H9 (cell line): Measurements from ENCODE around the gene CASK. TPM values are rescaled to one million over a fixed set of nuclear protein-coding genes. Genes with fewer than 3 reads are reported as not detected.

Experiments used
- DNase-seq: peaks from one replicate; pipeline ENCODE4 v3.0.0-alpha.2; 2017
- H2AFZ ChIP-seq: one replicate; pipeline ENCODE4 v1.6.1; 2013; ENCODE audit warnings: mild to moderate bottlenecking, low read length, control low read depth, moderate library complexity
- H2AK5ac ChIP-seq: 2 replicates; pipeline ENCODE4 v1.6.1; 2013; ENCODE audit warnings: low read length, control low read depth, mixed read lengths; ENCODE audit not compliant: insufficient read length
- H2BK120ac ChIP-seq: one replicate; pipeline ENCODE4 v1.6.1; 2013; ENCODE audit warnings: low read depth, mild to moderate bottlenecking, low read length, control low read depth, inconsistent platforms; ENCODE audit not compliant: poor library complexity, severe bottlenecking
- H2BK12ac ChIP-seq: 2 replicates; pipeline ENCODE4 v1.6.1; 2013; ENCODE audit warnings: low read length, control low read depth, mixed read lengths, low read depth; ENCODE audit not compliant: insufficient read length
- H2BK15ac ChIP-seq: 2 replicates; pipeline ENCODE4 v1.6.1; 2013; ENCODE audit warnings: low read depth, low read length, control low read depth
- H2BK20ac ChIP-seq: one replicate; pipeline ENCODE4 v1.6.1; 2013; ENCODE audit warnings: low read depth, mild to moderate bottlenecking, low read length, control low read depth, inconsistent platforms; ENCODE audit not compliant: poor library complexity, severe bottlenecking
- H2BK5ac ChIP-seq: 2 replicates; pipeline ENCODE4 v1.6.1; 2013; ENCODE audit warnings: low read length, control low read depth, mixed read lengths; ENCODE audit not compliant: insufficient read length
- H3K14ac ChIP-seq: 2 replicates; pipeline ENCODE4 v1.6.1; 2013; ENCODE audit warnings: low read length, control low read depth; ENCODE audit not compliant: insufficient read depth
- H3K18ac ChIP-seq: 2 replicates; pipeline ENCODE4 v1.6.1; 2013; ENCODE audit warnings: low read depth, mild to moderate bottlenecking, mixed read lengths, low read length, control low read depth; ENCODE audit not compliant: insufficient read length
- H3K23ac ChIP-seq: 2 replicates; pipeline ENCODE4 v1.6.1; 2013; ENCODE audit warnings: low read length, control low read depth, mixed read lengths, low read depth; ENCODE audit not compliant: insufficient read length
- H3K23me2 ChIP-seq: 2 replicates; pipeline ENCODE4 v1.6.1; 2013; ENCODE audit warnings: low read depth, mild to moderate bottlenecking, mixed read lengths, low read length, control low read depth; ENCODE audit not compliant: insufficient read length, poor library complexity, severe bottlenecking
- H3K27ac ChIP-seq: 2 replicates; pipeline ENCODE4 v1.5.1; 2013; ENCODE audit warnings: low read length, control low read depth, mixed read lengths, low read depth; ENCODE audit not compliant: insufficient read length
- H3K27me3 ChIP-seq: 2 replicates; pipeline ENCODE4 v1.6.1; 2013; ENCODE audit warnings: low read length, control low read depth, inconsistent platforms; ENCODE audit not compliant: insufficient read depth
- H3K4ac ChIP-seq: 2 replicates; pipeline ENCODE4 v1.6.1; 2013; ENCODE audit warnings: low read depth, mild to moderate bottlenecking, control low read depth, inconsistent platforms, low read length, moderate library complexity
- H3K4me1 ChIP-seq: 2 replicates; pipeline ENCODE4 v1.6.1; 2013; ENCODE audit warnings: low read length, control low read depth, inconsistent platforms; ENCODE audit not compliant: insufficient read depth
- H3K4me2 ChIP-seq: 2 replicates; pipeline ENCODE4 v1.6.1; 2013; ENCODE audit warnings: low read length, control low read depth, mixed read lengths; ENCODE audit not compliant: insufficient read length, insufficient read depth
- H3K56ac ChIP-seq: 2 replicates; pipeline ENCODE4 v1.6.1; 2013; ENCODE audit warnings: low read depth, mild to moderate bottlenecking, mixed read lengths, low read length, control low read depth; ENCODE audit not compliant: insufficient read length
- H3K79me1 ChIP-seq: 2 replicates; pipeline ENCODE4 v1.6.1; 2013; ENCODE audit warnings: low read depth, mild to moderate bottlenecking, moderate library complexity, low read length, control low read depth, inconsistent platforms; ENCODE audit not compliant: insufficient read depth, poor library complexity, severe bottlenecking
- H3K79me2 ChIP-seq: 2 replicates; pipeline ENCODE4 v1.6.1; 2013; ENCODE audit warnings: low read length, control low read depth, inconsistent platforms; ENCODE audit not compliant: insufficient read depth
- H3K9ac ChIP-seq: 2 replicates; pipeline ENCODE4 v1.6.1; 2013; ENCODE audit warnings: low read length, control low read depth, mixed read lengths; ENCODE audit not compliant: insufficient read length; ENCODE audit errors: extremely low read depth
- H3K9me3 ChIP-seq: one replicate; pipeline ENCODE4 v1.6.1; 2013; ENCODE audit warnings: low read depth, low read length, inconsistent platforms; ENCODE audit not compliant: control insufficient read depth
- H3T11ph ChIP-seq: one replicate; pipeline ENCODE4 v1.6.1; 2013; ENCODE audit warnings: mild to moderate bottlenecking, low read length, control low read depth, inconsistent platforms
- H4K20me1 ChIP-seq: one replicate; pipeline ENCODE4 v1.6.1; 2013; ENCODE audit not compliant: control insufficient read depth, insufficient read length, insufficient read depth
- H4K5ac ChIP-seq: 2 replicates; pipeline ENCODE4 v1.6.1; 2013; ENCODE audit warnings: low read depth, mild to moderate bottlenecking, mixed read lengths, low read length, control low read depth; ENCODE audit not compliant: insufficient read length
- H4K8ac ChIP-seq: replicated peaks from 2 replicates; pipeline ENCODE4 v1.6.1; 2013; ENCODE audit warnings: low read length, control low read depth, mixed read lengths, low read depth; ENCODE audit not compliant: insufficient read length
- H4K91ac ChIP-seq: 2 replicates; pipeline ENCODE4 v1.6.1; 2013; ENCODE audit warnings: low read depth, mild to moderate bottlenecking, moderate library complexity, mixed read lengths, low read length, control low read depth; ENCODE audit not compliant: insufficient read length
- H3K27ac Mint-ChIP-seq, 3 experiments: 2 replicates in 2 of 3; 3 replicates in 1 of 3; pipeline ENCODE4 v1.8.0; 2020 to 2021; ENCODE audit warnings: mixed read lengths in 3 of 3, mild to moderate bottlenecking in 1 of 3, moderate library complexity in 1 of 3
- H3K27me3 Mint-ChIP-seq: 2 replicates; pipeline ENCODE4 v1.8.0; 2021; ENCODE audit warnings: low read depth, mild to moderate bottlenecking, moderate library complexity, mixed read lengths
- H3K36me3 Mint-ChIP-seq, 3 experiments: 2 replicates in 2 of 3; 3 replicates in 1 of 3; pipeline ENCODE4 v1.8.0; 2020 to 2021; ENCODE audit warnings: low read depth in 3 of 3, mixed read lengths in 3 of 3; ENCODE audit not compliant: insufficient read depth in 1 of 3
- H3K4me1 Mint-ChIP-seq, 2 experiments: 2 replicates each; pipeline ENCODE4 v1.8.0; 2020; ENCODE audit warnings: mixed read lengths in 2 of 2
- H3K4me3 Mint-ChIP-seq, 2 experiments: 2 replicates in 1 of 2; 3 replicates in 1 of 2; pipeline ENCODE4 v1.8.0; 2020 to 2021; ENCODE audit warnings: mild to moderate bottlenecking in 2 of 2, mixed read lengths in 2 of 2, moderate library complexity in 1 of 2
- H3K9me3 Mint-ChIP-seq, 2 experiments: 2 replicates in 1 of 2; 3 replicates in 1 of 2; pipeline ENCODE4 v1.8.0; 2020; ENCODE audit warnings: mild to moderate bottlenecking in 2 of 2, mixed read lengths in 2 of 2, moderate library complexity in 1 of 2
- WGBS: extraction: QIAGEN DNeasy Blood & Tissue Kit; methylation state at CpG from one replicate; pipeline ENCODE4 v1.1.7; 2013; ENCODE audit warnings: missing lambda C conversion rate, low lambda C conversion rate, mixed read lengths; ENCODE audit not compliant: insufficient read length; ENCODE audit errors: extremely low coverage; 5-methylcytosine and 5-hydroxymethylcytosine counted together
- total RNA-seq: library from RNA; stranded (reverse); gene quantifications from 2 replicates; pipeline ENCODE4 v1.2.1, GENCODE V29; 2021
- TF ChIP-seq, protein P1 (sequence below): fragments of 200-600 bp; sonication (generic); conservative IDR thresholded peaks from 3 replicates; pipeline ENCODE4 v1.8.0; 2021; ENCODE audit warnings: antibody characterized with exemption, mild to moderate bottlenecking

Gene CASK
- total RNA-seq, 1 experiment from 2014 or later: 44.1 TPM

DNA sequence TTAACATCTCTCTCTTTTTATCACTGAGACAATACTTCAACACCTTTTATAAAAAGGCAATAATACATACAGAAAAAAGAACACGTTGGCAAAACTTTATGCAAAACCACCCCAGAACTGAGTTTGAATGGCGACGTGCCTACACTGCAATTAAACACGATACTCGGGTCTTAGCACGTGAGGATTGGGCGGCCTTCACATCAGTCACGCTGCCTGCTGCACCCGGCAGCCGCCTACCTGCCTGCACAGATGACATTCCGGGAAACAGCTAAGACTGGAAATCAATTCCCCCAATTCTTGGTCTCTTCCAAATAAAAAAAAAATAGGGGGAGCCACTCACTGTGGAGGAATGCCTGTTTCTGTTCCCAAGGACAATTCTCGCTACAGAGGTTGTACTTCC lies 408.0 kb downstream of the CASK start:
- DNase-seq: no peak
- H2BK5ac ChIP-seq: no peak overlapping the region
- no peak overlapping the region for H3K9ac ChIP-seq
- H3K27me3 ChIP-seq: no peaks in the 10 kb centered on the region
- no peak overlapping the region for H3K23ac ChIP-seq
- H3K79me1 ChIP-seq: no peaks in the 10 kb centered on the region
- no peak overlapping the region for H4K8ac ChIP-seq
- no peak overlapping the region for H2BK15ac ChIP-seq
- H2BK20ac ChIP-seq: no peak overlapping the region
- H3K4me2 ChIP-seq: no peak overlapping the region
- no peak overlapping the region for H3T11ph ChIP-seq
- no CpG with 5 or more reads among the region's 12 CpGs for WGBS
- no peak overlapping the region for H2BK12ac ChIP-seq
- H4K20me1 ChIP-seq: no peaks in the 10 kb centered on the region
- peaks cover 42 to 64% of the 10 kb centered on the region in 2 experiments for H3K9me3 Mint-ChIP-seq
- no peak overlapping the region for H3K27ac Mint-ChIP-seq
- peaks cover 15 to 32% of the 10 kb centered on the region in 2 experiments for H3K4me1 Mint-ChIP-seq
- no peaks in the 10 kb centered on the region for H3K79me2 ChIP-seq
- no peak overlapping the region for H3K27ac ChIP-seq
- H3K56ac ChIP-seq: no peak overlapping the region
- H4K5ac ChIP-seq: no peak overlapping the region
- H3K18ac ChIP-seq: no peak overlapping the region
- H3K14ac ChIP-seq: no peak overlapping the region
- no peaks in the 10 kb centered on the region for H3K9me3 ChIP-seq
- H2BK120ac ChIP-seq: no peak overlapping the region
- peaks cover 3% of the 10 kb centered on the region; the same call in 1 of the 2 replicates for H3K4me1 ChIP-seq
- TF ChIP-seq, protein P1, sequence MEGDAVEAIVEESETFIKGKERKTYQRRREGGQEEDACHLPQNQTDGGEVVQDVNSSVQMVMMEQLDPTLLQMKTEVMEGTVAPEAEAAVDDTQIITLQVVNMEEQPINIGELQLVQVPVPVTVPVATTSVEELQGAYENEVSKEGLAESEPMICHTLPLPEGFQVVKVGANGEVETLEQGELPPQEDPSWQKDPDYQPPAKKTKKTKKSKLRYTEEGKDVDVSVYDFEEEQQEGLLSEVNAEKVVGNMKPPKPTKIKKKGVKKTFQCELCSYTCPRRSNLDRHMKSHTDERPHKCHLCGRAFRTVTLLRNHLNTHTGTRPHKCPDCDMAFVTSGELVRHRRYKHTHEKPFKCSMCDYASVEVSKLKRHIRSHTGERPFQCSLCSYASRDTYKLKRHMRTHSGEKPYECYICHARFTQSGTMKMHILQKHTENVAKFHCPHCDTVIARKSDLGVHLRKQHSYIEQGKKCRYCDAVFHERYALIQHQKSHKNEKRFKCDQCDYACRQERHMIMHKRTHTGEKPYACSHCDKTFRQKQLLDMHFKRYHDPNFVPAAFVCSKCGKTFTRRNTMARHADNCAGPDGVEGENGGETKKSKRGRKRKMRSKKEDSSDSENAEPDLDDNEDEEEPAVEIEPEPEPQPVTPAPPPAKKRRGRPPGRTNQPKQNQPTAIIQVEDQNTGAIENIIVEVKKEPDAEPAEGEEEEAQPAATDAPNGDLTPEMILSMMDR: no peak
- peaks cover 3 to 13% (median 4%) of the 10 kb centered on the region in 3 experiments; a peak in 6 of 7 replicates for H3K36me3 Mint-ChIP-seq
- no peak overlapping the region for H4K91ac ChIP-seq
- H3K4ac ChIP-seq: no peak overlapping the region
- no peak overlapping the region for H2AFZ ChIP-seq
- H3K4me3 Mint-ChIP-seq: no peak overlapping the region
- no peaks in the 10 kb centered on the region for H3K27me3 Mint-ChIP-seq
- H3K23me2 ChIP-seq: no peaks in the 10 kb centered on the region
- H2AK5ac ChIP-seq: no peak overlapping the region
